ENCODE results near the gene PBX4. TPM values are rescaled to one million over a fixed set of nuclear protein-coding genes. Genes with fewer than 3 reads are reported as not detected.

PBX4 gene
- total and polyA plus RNA-seq, 2 of the 8 experiments (the other 6 are each of a cell fraction or from before 2014, with no cell fraction given) = 3.4 to 3.8 TPM

- WGBS, 2 experiments (ENCODE audit: extremely low coverage in 1 of 2, insufficient coverage in 1 of 2, insufficient read length in 1 of 2, insufficient replicate concordance in 2 of 2, low coverage in 1 of 2, low lambda C conversion rate in 2 of 2, missing lambda C conversion rate in 1 of 2) = 87% methylated on average over 7 of the region's 7 CpGs; no CpG with 5 or more reads in 1 of the 2 experiments
- DNase-seq (ENCODE audit: low read depth in 1 of 2, low spot score in 2 of 2) = no peak
- no peak overlapping the region for H2BK12ac ChIP-seq (ENCODE audit: low read depth, low read length)
Observed at GRCh38 chr19:19619849-19620210, 1.3 kb upstream of the PBX4 start.

More at GRCh38 chr19:19619849-19620210, 1.3 kb upstream of the PBX4 start:
- Histone ChIP-seq H2BK5ac (ENCODE audit: low read depth, low read length) (no peak overlapping the region), H2BK15ac (ENCODE audit: low read length) (no peak overlapping the region), H3K4me1 (replicated peaks in 1 of 4; ENCODE audit: control insufficient read depth in 3 of 4, insufficient read depth in 4 of 4, low read length in 3 of 4) (0 out of 7 replicates have a peak, but pooled peaks cover 0 to 3% (median under 1%) of the 10 kb centered on the region in 4 experiments), H2BK20ac (ENCODE audit: low read length) (no peak overlapping the region), H3K79me2 (ENCODE audit: control insufficient read depth in 1 of 2, insufficient read depth in 2 of 2, low read length in 2 of 2) (no peaks in the 10 kb centered on the region), H3K79me1 (ENCODE audit: low read depth, low read length) (no peaks in the 10 kb centered on the region), H4K5ac (ENCODE audit: insufficient read length, low read depth, low read length) (no peak overlapping the region), H2AFZ (ENCODE audit: low read length) (no peak overlapping the region), H3K4me2 (ENCODE audit: insufficient read depth in 1 of 2, low read depth in 2 of 2, low read length in 2 of 2) (no peak overlapping the region), H2AK5ac (ENCODE audit: low read depth, low read length) (no peak overlapping the region), H3K18ac (ENCODE audit: extremely low read depth, low read length) (no peak overlapping the region), H3K4ac (replicated peaks; ENCODE audit: insufficient read length, low read depth, low read length) (no peak overlapping the region), H3K27ac (ENCODE audit: low read depth, low read length) (no peak overlapping the region), H2BK120ac (replicated peaks; ENCODE audit: low read depth, low read length) (no peak overlapping the region), H4K20me1 (replicated peaks in 1 of 2; ENCODE audit: control insufficient read depth in 1 of 2, insufficient read depth in 2 of 2, low read length in 2 of 2) (peaks cover 3 to 12% of the 10 kb centered on the region in 2 experiments), H3K36me3 (ENCODE audit: control insufficient read depth in 2 of 4, insufficient read depth in 4 of 4, low read length in 3 of 4) (peaks cover 3 to 10% (median 7%) of the 10 kb centered on the region in 4 experiments; a peak in 5 of 8 replicates), H3K23me2 (ENCODE audit: low read depth, low read length) (peaks cover 7% of the 10 kb centered on the region; the same call in 1 of the 2 replicates), H4K91ac (replicated peaks; ENCODE audit: insufficient read length, low read length) (no peak overlapping the region), H4K8ac (ENCODE audit: extremely low read depth, insufficient read depth, low read length) (no peak overlapping the region), H3K14ac (ENCODE audit: insufficient read length) (no peak overlapping the region), H3K23ac (ENCODE audit: insufficient read length) (no peak overlapping the region), H3K4me3 (ENCODE audit: extremely low read depth in 1 of 4, insufficient read depth in 2 of 4, low read depth in 3 of 4, low read length in 4 of 4) (no peak overlapping the region), H3K9ac (replicated peaks in 1 of 4; ENCODE audit: extremely low read depth in 1 of 4, low read depth in 3 of 4, low read length in 3 of 4) (no peak overlapping the region), H3K56ac (replicated peaks; ENCODE audit: insufficient read length, low read depth, low read length) (no peak overlapping the region), H3K27me3 (replicated peaks in 1 of 4; ENCODE audit: control insufficient read depth in 3 of 4, extremely low read depth in 1 of 4, insufficient read depth in 3 of 4, low read length in 3 of 4) (peaks cover 0 to 5% (median 3%) of the 10 kb centered on the region in 4 experiments; a peak in 6 of 7 replicates), H3K9me3 (ENCODE audit: insufficient read depth in 2 of 2, low read depth in 1 of 2, low read length in 1 of 2) (no peaks in the 10 kb centered on the region)
- ChIA-PET POLR2A (ENCODE audit: partially characterized antibody) (interaction anchor here (0.6 to 4.9 kb wide), 4 partner anchors 8 to 421 kb away, joined by 3 to 46 read pairs (median 4); partner anchors contain the start of genes ATP13A1 and LPAR2), CTCF (ENCODE audit: partially characterized antibody) (interaction anchor here (0.6 to 1.4 kb wide), 3 partner anchors 17 to 101 kb away, joined by 3 to 6 read pairs (median 3); no protein-coding TSS in a partner anchor)
- FAIRE-seq = no peak
- TF ChIP-seq SIRT6 (IDR thresholded peaks at IDR 0.05; ENCODE audit: low read length) (no peak), SAP30 (IDR thresholded peaks at IDR 0.05; ENCODE audit: insufficient read depth, insufficient replicate concordance, low read length) (no peak), SP2 (IDR thresholded peaks at IDR 0.05; ENCODE audit: low read length) (no peak), POLR2A (IDR thresholded peaks at IDR 0.05; ENCODE audit: control extremely low read depth in 1 of 2, low read depth in 2 of 2, low read length in 2 of 2) (no peak), EGR1 (IDR thresholded peaks at IDR 0.05; ENCODE audit: borderline replicate concordance, low read depth, low read length) (no peak), RXRA (IDR thresholded peaks at IDR 0.05; ENCODE audit: insufficient read depth, low read depth, low read length) (no peak), ATF3 (IDR thresholded peaks at IDR 0.05; ENCODE audit: insufficient read depth, low read depth, low read length) (no peak), BCL11A (IDR thresholded peaks at IDR 0.05; ENCODE audit: low read depth in 2 of 2, low read length in 2 of 2) (no peak), RAD21 (IDR thresholded peaks at IDR 0.05 in 1 of 2, conservative IDR thresholded peaks at IDR 0.05 in 1 of 2; ENCODE audit: low read depth in 2 of 2, low read length in 2 of 2) (no peak), CHD1 (IDR thresholded peaks at IDR 0.05; ENCODE audit: low read depth, low read length) (no peak), EP300 (IDR thresholded peaks at IDR 0.05; ENCODE audit: borderline replicate concordance in 1 of 2, low read depth in 2 of 2, low read length in 2 of 2) (no peak), BRCA1 (IDR thresholded peaks at IDR 0.05; ENCODE audit: low read depth, low read length) (no peak), HDAC2 (IDR thresholded peaks at IDR 0.05; ENCODE audit: borderline replicate concordance in 1 of 2, low read depth in 2 of 2, low read length in 2 of 2) (no peak)
